IPS-NIHi7 (cell line): Measurements from ENCODE around the gene ITCH.

Experiments used
- DNase-seq: peaks from one replicate; pipeline ENCODE4 v3.0.0; 2012; ENCODE audit warnings: mixed read lengths; ENCODE audit errors: extremely low spot score

Gene ITCH

GRCh38 chr20:34549929-34550305 is 186.8 kb downstream of the ITCH start:
- DNase-seq = no peak

- no peak for DNase-seq
Measured at GRCh38 chr20:34552569-34552968, 189.5 kb downstream of the ITCH start.

GRCh38 chr20:34553366-34553867 is 190.3 kb downstream of the ITCH start:
- DNase-seq = no peak

GRCh38 chr20:34557936-34558319 is 194.9 kb downstream of the ITCH start:
- no peak for DNase-seq

GRCh38 chr20:34558320-34559218 is 195.5 kb downstream of the ITCH start, which contains the start of gene MAP1LC3A:
MAP1LC3A (plus strand) TSS chr20:34558718; CDS start chr20:34558869, 151 bp downstream.
- peak; percentile 95 for DNase-seq

- no peak for DNase-seq
Measured at GRCh38 chr20:34559311-34560140, 196.5 kb downstream of the ITCH start.

- DNase-seq = no peak
Measured at GRCh38 chr20:34560141-34560523, 197.1 kb downstream of the ITCH start.

GRCh38 chr20:34560614-34561013 is 197.5 kb downstream of the ITCH start:
- DNase-seq = no peak
